ENCODE measurements around the gene HSPG2.
A peak's percentile ranks its signal among the peaks of the same experiment; 100 is the strongest.
"Not testable (repeated sequence)": the region's sequence is repeated elsewhere in the genome, so short reads cannot be mapped to it uniquely, and the experiment has no call there.

HSPG2 gene

DNA sequence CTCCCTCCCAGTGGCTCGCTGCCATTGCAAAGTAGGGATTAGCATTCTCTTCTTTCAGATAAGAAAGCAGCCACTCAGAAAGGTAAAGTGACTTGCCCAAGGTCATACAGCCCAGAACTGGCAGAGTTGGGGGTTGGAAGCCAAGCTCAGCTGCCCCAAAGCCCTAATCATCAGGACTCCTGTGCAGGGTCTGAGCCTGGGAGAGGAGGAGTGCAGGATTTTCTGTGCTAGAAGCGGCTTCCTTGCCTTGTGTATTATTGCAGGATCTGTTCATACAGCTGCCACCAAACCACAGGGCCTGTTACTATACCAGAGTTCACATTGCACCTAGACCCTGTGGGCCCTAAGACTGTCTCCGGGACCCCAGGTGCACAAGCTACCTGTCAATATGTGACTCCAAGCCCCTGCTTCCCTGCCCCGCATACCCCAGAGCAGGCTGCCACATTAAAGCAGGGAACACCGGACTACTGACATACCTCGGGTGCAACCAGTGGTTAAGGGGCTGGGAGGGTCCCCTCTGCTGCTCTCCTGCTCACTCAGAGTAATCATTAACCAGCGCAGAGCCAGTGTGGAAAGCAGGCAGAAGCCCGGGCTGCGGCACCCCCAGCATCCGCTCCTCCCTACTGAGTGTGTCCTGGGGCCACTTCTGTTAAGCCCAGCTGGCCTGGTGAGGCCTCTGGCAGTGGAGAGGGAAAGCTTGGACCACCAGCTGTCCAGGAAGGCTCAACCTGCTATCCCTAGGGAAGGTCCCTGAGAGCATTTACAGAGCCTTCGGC lies 15.8 kb downstream of the HSPG2 start:
- Histone ChIP-seq H3K36me3 (ENCODE audit: control insufficient read depth in 2 of 2, insufficient read depth in 2 of 2, low read length in 2 of 2) (peaks cover 7 to 8% of the 10 kb centered on the region in 2 donors), H3K9me3 (ENCODE audit: control insufficient read depth in 2 of 2, low read length in 2 of 2) (no peaks in the 10 kb centered on the region), H3K27me3 (ENCODE audit: control insufficient read depth in 1 of 2, insufficient read depth in 2 of 2, low read length in 2 of 2) (no peaks in the 10 kb centered on the region), H3K4me3 (ENCODE audit: low read length in 2 of 2) (peak overlapping the region; percentile 15 to 18), H3K4me1 (ENCODE audit: control insufficient read depth, insufficient read depth, low read length) (peaks cover 93% of the 10 kb centered on the region), H3K27ac (ENCODE audit: low read length) (peak overlapping the region; percentile 95), H3K9ac (ENCODE audit: low read length in 2 of 2) (peak overlapping the region; percentile 51 to 69)

DNA sequence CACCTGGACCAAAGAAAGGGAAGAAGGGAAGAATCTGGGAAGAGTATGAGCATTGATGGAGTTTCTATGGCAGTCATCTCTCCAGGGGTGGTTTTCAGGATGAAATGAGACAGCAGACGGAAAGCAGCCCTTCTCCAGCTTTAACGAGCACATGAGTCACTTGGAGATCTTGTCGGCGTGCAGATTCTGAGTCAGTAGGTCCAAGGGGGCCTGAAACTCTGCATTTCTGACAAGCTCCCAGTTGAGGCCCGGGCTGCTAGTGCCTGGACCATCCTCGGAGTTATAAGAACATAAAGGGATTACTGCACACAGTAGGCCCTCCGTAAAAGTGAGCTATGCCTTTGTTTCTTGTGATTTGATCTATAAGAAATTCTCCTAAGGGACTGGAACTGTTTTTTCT lies 17.6 kb downstream of the HSPG2 start:
- Histone ChIP-seq H3K4me3 (ENCODE audit: low read length in 2 of 2) (no peak overlapping the region), H3K27me3 (ENCODE audit: control insufficient read depth in 1 of 2, insufficient read depth in 2 of 2, low read length in 2 of 2) (no peaks in the 10 kb centered on the region), H3K9ac (ENCODE audit: low read length in 2 of 2) (peak overlapping the region in 1 of 2 donors; percentile 4), H3K27ac (ENCODE audit: low read length) (peak overlapping the region; percentile 95), H3K36me3 (ENCODE audit: control insufficient read depth in 2 of 2, insufficient read depth in 2 of 2, low read length in 2 of 2) (peaks cover 7 to 9% of the 10 kb centered on the region in 2 donors), H3K4me1 (ENCODE audit: control insufficient read depth, insufficient read depth, low read length) (peaks cover 90% of the 10 kb centered on the region), H3K9me3 (ENCODE audit: control insufficient read depth in 2 of 2, low read length in 2 of 2) (no peaks in the 10 kb centered on the region)

DNA sequence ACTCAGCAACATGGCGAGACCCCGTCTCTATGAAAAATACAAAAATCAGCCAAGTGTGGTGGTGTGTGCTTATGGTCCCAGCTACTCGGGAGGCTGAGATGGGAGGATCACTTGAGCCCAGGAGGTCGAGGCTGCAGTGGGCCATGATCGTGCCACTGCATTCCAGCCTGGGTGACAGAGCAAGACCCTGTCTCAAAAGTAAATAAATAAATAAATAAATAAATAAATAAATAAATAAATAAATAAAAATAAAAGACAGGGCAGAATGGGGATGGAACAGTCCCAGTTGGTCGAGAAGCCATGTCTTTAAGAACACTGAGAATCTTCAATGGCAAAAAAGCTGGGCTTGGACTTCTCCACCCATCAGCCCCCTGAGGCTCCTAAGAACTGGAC lies 19.9 kb downstream of the HSPG2 start:
- H3K27me3 ChIP-seq (ENCODE audit: control insufficient read depth in 1 of 2, insufficient read depth in 2 of 2, low read length in 2 of 2); H3K4me3 ChIP-seq (ENCODE audit: low read length in 2 of 2); H3K9me3 ChIP-seq (ENCODE audit: control insufficient read depth in 2 of 2, low read length in 2 of 2); H3K9ac ChIP-seq (ENCODE audit: low read length in 2 of 2): not testable (repeated sequence)
- Histone ChIP-seq H3K36me3 (ENCODE audit: control insufficient read depth in 2 of 2, insufficient read depth in 2 of 2, low read length in 2 of 2) (peaks cover 7 to 11% of the 10 kb centered on the region in 2 donors), H3K27ac (ENCODE audit: low read length) (peak overlapping the region; percentile 95), H3K4me1 (ENCODE audit: control insufficient read depth, insufficient read depth, low read length) (peaks cover 91% of the 10 kb centered on the region)

DNA sequence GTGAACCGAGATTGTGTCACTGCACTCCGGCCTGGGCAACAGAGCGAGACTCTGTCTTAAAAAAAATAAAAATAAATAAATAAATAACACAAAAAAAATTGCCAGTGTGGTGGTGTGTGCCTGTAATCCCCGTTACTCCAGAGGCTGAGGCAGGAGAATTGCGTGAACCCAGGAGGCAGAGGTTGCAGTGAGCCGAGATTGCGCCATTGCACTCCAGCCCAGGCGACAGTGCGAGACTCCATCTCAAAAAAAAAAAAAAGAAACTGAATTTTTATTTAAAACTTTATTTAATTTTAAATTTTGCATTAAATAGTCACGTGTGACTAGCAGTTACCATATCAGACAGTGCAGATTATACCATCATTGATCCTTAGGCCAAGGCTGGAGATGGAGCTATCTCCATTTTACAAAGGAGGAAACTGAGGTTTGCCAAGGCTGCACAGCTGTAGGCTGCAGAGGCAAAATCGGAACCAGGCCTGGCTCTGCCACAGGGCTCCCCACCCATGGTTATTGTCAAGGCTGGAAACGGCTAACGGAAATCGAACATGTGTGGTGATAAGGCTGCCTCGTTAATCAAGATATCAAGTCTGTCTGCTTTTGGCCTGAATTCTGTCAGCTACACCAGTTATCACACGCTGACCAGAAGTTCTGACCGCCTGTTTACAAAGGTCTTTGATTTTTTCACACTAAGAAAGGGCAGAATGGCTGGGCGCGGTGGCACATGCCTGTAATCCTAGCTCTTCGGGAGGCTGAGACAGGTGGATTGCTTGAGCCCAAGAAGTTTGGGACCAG lies 20.5 kb downstream of the HSPG2 start:
- H3K27ac ChIP-seq (ENCODE audit: low read length) = peak overlapping the region; percentile 64
- no peak overlapping the region for H3K9ac ChIP-seq (ENCODE audit: low read length in 2 of 2)
- no peaks in the 10 kb centered on the region for H3K9me3 ChIP-seq (ENCODE audit: control insufficient read depth in 2 of 2, low read length in 2 of 2)
- H3K4me3 ChIP-seq (ENCODE audit: low read length in 2 of 2) = no peak overlapping the region
- peaks cover 91% of the 10 kb centered on the region for H3K4me1 ChIP-seq (ENCODE audit: control insufficient read depth, insufficient read depth, low read length)
- peaks cover 7 to 8% of the 10 kb centered on the region in 2 donors for H3K36me3 ChIP-seq (ENCODE audit: control insufficient read depth in 2 of 2, insufficient read depth in 2 of 2, low read length in 2 of 2)
- H3K27me3 ChIP-seq (ENCODE audit: control insufficient read depth in 1 of 2, insufficient read depth in 2 of 2, low read length in 2 of 2) = no peaks in the 10 kb centered on the region

DNA sequence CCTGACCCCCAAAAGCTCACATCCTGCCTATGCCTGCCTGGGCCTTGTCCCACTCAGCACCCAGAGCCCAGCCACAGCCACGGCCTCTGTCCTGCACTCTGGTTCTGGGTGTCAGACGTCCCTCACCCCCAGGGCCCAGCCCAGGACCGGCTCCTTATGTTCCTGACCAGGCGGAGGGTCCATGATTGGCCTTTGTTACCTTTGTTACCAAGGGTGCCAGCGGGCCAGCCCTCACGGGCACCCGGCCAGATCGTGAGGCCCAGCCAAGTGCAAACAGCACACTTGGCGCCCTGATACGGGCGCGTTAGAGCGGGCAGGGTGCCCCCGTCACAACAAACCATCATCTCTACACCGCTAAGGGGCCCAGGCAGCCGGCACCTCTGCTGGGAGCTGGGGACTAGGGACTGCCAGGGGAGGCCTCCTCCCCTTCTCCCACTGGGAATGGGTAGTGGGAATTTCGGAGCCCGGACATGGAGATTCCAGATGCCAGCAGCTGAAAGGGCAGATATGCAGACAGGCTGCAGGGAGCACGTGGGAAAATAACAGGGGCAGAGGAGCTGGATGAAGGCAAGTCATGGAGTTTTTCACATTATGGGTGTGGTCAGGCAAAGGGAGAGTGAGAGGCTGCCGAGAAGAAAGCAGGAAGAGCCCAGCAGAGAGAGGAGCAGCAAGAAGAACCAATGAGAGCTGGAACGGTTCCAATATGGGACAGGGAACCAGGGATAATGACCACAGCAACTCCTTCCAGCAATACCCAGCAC lies 22.1 kb downstream of the HSPG2 start:
- Histone ChIP-seq H3K4me1 (ENCODE audit: control insufficient read depth, insufficient read depth, low read length) (peaks cover 91% of the 10 kb centered on the region), H3K27me3 (ENCODE audit: control insufficient read depth in 1 of 2, insufficient read depth in 2 of 2, low read length in 2 of 2) (no peaks in the 10 kb centered on the region), H3K9me3 (ENCODE audit: control insufficient read depth in 2 of 2, low read length in 2 of 2) (no peaks in the 10 kb centered on the region), H3K4me3 (ENCODE audit: low read length in 2 of 2) (peak overlapping the region in 1 of 2 donors; percentile 47), H3K9ac (ENCODE audit: low read length in 2 of 2) (peak overlapping the region; percentile 62 to 68), H3K27ac (ENCODE audit: low read length) (peak overlapping the region; percentile 96), H3K36me3 (ENCODE audit: control insufficient read depth in 2 of 2, insufficient read depth in 2 of 2, low read length in 2 of 2) (peaks cover 7 to 9% of the 10 kb centered on the region in 2 donors)

DNA sequence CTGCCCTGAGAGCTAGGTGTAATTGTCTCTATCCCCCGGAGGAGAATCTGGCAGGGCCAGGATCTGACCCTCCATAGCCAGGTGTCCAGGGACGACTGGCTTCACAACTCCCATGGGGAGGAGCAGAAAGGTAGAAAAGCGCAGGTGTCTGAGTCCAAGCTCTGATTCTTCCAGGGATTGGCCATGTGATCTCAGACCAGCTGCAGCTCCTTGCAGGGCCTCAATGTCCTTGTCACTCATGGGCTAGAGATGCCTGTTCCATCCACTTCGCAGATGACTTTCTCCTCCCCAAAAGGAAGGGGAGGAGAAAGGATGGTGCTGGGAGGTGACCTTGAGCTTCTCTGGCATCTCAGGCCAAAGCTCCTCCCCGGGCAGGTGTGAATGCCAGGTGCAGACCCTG lies 22.7 kb downstream of the HSPG2 start:
- H3K27me3 ChIP-seq (ENCODE audit: control insufficient read depth in 1 of 2, insufficient read depth in 2 of 2, low read length in 2 of 2) = no peaks in the 10 kb centered on the region
- peak overlapping the region in 1 of 2 donors; percentile 47 for H3K4me3 ChIP-seq (ENCODE audit: low read length in 2 of 2)
- no peaks in the 10 kb centered on the region for H3K9me3 ChIP-seq (ENCODE audit: control insufficient read depth in 2 of 2, low read length in 2 of 2)
- H3K27ac ChIP-seq (ENCODE audit: low read length) = peak overlapping the region; percentile 96
- H3K4me1 ChIP-seq (ENCODE audit: control insufficient read depth, insufficient read depth, low read length) = peaks cover 91% of the 10 kb centered on the region
- H3K9ac ChIP-seq (ENCODE audit: low read length in 2 of 2) = peak overlapping the region; percentile 42 to 68
- peaks cover 7 to 9% of the 10 kb centered on the region in 2 donors for H3K36me3 ChIP-seq (ENCODE audit: control insufficient read depth in 2 of 2, insufficient read depth in 2 of 2, low read length in 2 of 2)

DNA sequence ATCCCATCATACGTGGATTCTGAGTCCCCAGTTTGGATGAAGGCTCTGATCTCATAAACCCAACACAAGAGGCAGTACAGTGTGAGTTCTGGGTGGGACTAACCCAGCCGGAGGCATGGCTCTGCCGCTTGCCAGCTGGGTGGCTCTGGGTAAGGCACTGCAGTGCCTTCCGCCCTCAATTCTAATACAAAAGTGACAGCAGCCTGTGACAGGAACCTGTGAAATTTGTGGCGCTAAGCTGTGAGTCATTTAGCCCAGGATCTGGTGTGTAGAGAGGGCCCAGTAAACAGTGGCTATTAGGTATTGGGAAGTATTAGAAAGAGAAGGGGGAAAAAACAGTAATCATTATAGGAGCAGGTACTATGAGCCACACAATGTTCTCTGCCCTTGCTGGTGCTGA lies 23.3 kb downstream of the HSPG2 start:
- peaks cover 5 to 9% of the 10 kb centered on the region in 2 donors for H3K36me3 ChIP-seq (ENCODE audit: control insufficient read depth in 2 of 2, insufficient read depth in 2 of 2, low read length in 2 of 2)
- no peaks in the 10 kb centered on the region for H3K9me3 ChIP-seq (ENCODE audit: control insufficient read depth in 2 of 2, low read length in 2 of 2)
- peak overlapping the region; percentile 96 for H3K27ac ChIP-seq (ENCODE audit: low read length)
- H3K27me3 ChIP-seq (ENCODE audit: control insufficient read depth in 1 of 2, insufficient read depth in 2 of 2, low read length in 2 of 2) = no peaks in the 10 kb centered on the region
- peak overlapping the region in 1 of 2 donors; percentile 52 for H3K4me3 ChIP-seq (ENCODE audit: low read length in 2 of 2)
- H3K4me1 ChIP-seq (ENCODE audit: control insufficient read depth, insufficient read depth, low read length) = peaks cover 92% of the 10 kb centered on the region
- H3K9ac ChIP-seq (ENCODE audit: low read length in 2 of 2) = peak overlapping the region; percentile 68 to 74

DNA sequence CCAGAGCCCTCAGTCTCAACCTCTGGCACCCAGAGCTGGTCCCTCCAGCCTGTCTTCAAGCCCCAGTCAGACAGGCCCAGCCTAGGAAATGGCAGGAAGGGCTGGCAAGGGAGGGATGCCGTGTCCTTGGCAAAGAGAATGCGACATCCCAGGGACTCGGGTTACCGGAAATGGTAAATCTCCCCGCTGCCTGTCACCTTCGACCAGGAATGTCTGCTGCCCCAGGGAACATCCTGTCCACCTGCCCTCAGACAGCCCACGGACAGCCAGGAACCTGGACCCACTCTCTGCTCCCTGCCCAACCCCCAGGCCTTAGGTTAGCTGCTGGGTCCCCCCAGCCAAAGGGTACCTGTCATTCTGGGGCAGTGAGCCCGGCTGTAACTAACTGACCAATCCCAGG lies 23.9 kb downstream of the HSPG2 start:
- Histone ChIP-seq H3K9ac (ENCODE audit: low read length in 2 of 2) (peak overlapping the region; percentile 68 to 74), H3K36me3 (ENCODE audit: control insufficient read depth in 2 of 2, insufficient read depth in 2 of 2, low read length in 2 of 2) (peaks cover 4 to 7% of the 10 kb centered on the region in 2 donors), H3K4me1 (ENCODE audit: control insufficient read depth, insufficient read depth, low read length) (peaks cover 92% of the 10 kb centered on the region), H3K4me3 (ENCODE audit: low read length in 2 of 2) (peak overlapping the region; percentile 12 to 52), H3K9me3 (ENCODE audit: control insufficient read depth in 2 of 2, low read length in 2 of 2) (no peaks in the 10 kb centered on the region), H3K27me3 (ENCODE audit: control insufficient read depth in 1 of 2, insufficient read depth in 2 of 2, low read length in 2 of 2) (no peaks in the 10 kb centered on the region), H3K27ac (ENCODE audit: low read length) (peak overlapping the region; percentile 96)

DNA sequence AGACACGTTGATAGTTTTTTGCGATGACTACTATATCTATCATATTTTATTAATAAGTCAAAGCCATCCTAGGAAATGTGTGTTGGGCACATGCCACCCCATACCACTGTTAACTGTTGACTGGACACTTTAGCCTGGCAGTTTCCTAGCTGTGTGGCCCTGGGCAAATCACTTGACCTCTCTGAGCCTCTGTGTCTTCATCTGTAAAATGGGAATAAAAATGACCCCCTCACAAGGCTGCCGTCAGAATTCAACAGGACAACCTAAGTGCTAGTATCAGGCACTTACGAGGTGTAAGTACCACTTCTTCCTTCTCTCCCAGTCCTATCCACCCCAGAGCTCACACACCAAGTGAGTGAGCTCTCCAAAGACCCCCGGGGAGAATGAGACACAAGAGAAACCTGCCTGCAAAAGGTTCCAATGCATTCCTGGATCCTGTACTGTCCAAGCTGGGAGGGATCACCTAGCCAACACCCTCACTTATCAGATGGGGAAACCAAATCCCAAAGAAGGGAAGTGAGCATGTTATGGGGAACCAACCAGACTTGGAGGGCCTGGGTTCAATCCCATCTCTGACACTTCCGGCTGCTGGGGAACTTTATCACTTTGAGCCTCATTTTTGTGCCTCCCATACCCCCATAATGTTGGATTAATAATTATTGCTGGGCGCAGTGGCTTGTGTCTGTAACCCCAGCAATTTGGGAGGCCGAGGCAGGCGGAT lies 24.9 kb downstream of the HSPG2 start:
- H3K27ac ChIP-seq (ENCODE audit: low read length) = peak overlapping the region; percentile 96
- H3K9ac ChIP-seq (ENCODE audit: low read length in 2 of 2) = peak overlapping the region; percentile 68

More for the DNA sequence above, 24.9 kb downstream of the HSPG2 start:
- no peaks in the 10 kb centered on the region for H3K27me3 ChIP-seq (ENCODE audit: control insufficient read depth in 1 of 2, insufficient read depth in 2 of 2, low read length in 2 of 2)
- peak overlapping the region in 1 of 2 donors; percentile 44 for H3K4me3 ChIP-seq (ENCODE audit: low read length in 2 of 2)
- H3K4me1 ChIP-seq (ENCODE audit: control insufficient read depth, insufficient read depth, low read length) = peaks cover 94% of the 10 kb centered on the region
- H3K9me3 ChIP-seq (ENCODE audit: control insufficient read depth in 2 of 2, low read length in 2 of 2) = no peaks in the 10 kb centered on the region
- peaks cover 4 to 6% of the 10 kb centered on the region in 2 donors for H3K36me3 ChIP-seq (ENCODE audit: control insufficient read depth in 2 of 2, insufficient read depth in 2 of 2, low read length in 2 of 2)

Measured in stomach smooth muscle (tissue), 2 donors.